Measurements from ENCODE around the gene KRT33A.
"Not testable (repeated sequence)": the region's sequence is repeated elsewhere in the genome, so short reads cannot be mapped to it uniquely, and the experiment has no call there.

KRT33A gene

DNA sequence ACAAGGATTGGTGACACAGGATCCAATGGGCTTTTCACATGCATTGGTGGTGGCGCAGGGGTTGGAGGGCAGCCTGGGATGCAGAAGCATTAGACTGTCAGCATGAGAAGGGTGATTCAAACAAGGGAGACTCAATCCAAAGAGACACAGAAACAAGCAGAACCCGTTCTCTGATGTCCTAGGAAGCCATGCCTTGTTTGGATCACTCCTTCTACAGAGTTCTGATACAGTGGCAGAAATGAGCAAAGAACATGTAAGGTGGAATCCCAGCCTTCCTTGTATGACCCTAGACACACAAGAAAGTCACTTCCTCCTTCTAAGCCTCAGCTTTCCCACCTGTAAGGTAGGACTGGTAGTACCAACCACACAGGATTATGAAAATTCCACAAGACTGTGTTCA, 13.3 kb upstream of the KRT33A start:
- no peak for DNase-seq (ENCODE audit: low spot score)

DNA sequence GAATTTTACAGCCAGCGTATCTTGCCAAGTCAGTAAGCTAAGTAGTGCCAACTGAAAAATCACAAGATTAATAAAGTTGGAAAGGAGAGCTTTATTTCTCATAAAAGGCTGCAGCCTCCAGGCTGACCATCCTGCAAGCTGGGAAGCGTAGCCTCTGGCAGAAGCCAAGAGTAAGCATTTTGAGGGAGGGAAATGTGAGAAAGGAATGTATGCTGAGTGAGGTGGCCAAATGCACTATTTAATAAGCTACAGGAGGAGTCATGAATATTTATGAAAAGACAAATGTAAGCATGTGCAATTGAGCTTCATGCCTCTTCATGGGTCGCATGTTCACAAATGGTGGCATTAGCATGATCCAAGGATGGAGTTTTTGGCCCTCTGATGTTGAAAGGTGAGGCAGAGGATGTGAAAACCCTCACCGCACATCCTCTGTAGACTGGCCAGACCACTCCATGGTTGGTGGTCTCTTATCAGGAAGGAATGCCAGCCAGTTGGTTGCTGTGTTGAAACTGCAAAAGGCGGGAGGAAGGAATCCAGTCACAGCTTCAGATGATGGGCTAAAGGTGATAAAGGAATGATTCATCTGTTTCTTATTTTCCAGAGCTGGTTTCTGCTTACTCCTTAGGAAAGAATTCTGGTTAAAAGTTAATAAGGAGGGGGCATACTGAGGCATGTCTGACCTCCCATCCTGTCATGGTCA, 9.8 kb upstream of the KRT33A start:
- no peak for DNase-seq (ENCODE audit: low spot score)

DNA sequence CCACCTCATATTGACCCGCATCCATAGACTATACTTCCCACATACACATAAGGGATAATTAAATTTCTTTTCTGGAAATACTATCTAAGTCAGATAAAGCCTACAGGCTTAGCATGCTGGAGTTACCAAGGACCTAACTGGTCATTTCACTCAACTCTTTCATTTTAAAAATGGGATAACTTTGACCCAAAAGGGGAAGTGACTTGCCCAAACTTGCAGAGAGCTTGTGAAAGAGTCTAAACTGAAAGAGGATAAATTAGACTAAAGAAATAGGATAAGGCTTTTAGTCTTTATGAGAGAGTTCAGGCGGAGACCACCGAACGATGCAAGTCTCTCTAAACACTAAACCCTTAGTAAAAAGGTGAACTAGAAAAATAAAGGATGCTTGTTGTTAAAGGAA, 3.9 kb upstream of the KRT33A start:
- DNase-seq (ENCODE audit: low spot score) = no peak

DNA sequence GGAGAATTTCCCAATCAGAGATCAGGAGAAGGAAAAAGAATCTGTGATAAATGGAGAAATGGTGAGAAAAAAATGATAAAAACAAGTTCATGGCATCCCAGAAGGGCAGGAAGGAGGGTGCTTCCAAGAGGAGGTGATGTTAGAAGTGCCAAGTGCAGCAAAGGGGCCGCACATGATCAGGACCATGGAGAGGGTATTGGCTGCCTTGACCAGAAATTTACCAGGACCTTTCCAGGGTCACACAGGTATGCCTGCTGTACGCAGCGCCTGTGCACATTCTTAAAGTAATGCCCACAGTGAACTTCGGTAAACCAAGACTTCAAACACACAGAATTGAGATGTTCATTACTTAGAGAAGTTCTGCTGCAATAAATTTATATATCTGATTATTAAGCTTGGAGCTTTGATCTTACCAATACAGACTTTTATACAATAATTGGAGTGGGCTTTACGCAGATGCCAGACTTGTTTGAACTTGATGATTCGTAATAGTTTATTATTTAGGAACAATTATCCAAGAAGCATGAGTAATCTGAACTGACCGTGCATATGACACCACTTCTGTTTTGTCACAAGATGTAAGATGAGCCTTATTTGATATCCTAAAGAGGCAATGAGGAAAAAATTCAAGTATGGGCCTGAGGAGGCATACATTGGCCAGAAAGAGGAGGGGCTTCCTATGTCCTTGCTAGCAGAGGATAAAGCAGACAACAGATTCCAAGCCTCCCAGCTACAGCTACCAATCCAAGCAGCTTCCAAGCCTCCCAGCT, 2.2 kb upstream of the KRT33A start:
- no peak for DNase-seq (ENCODE audit: low spot score)

DNA sequence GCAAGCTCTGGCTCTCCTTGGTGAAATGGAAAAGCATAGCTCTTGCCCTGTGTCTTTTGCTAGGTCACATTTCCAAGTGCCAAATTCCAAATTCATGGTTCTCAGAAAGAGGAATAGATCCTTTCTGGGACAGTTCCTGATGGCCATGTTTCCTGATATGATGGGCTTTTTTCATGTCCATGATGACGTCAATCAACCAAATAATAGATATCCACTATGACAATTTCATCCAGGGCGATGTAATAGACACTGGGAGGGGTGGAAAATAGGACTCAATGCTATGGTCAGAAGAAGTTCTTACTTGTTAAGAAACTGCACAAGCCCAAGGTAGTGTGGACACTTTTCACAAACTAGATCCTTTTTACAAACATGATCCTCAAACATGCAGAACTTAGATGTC, 549 bp upstream of the KRT33A start:
- DNase-seq (ENCODE audit: low spot score) = no peak

DNA sequence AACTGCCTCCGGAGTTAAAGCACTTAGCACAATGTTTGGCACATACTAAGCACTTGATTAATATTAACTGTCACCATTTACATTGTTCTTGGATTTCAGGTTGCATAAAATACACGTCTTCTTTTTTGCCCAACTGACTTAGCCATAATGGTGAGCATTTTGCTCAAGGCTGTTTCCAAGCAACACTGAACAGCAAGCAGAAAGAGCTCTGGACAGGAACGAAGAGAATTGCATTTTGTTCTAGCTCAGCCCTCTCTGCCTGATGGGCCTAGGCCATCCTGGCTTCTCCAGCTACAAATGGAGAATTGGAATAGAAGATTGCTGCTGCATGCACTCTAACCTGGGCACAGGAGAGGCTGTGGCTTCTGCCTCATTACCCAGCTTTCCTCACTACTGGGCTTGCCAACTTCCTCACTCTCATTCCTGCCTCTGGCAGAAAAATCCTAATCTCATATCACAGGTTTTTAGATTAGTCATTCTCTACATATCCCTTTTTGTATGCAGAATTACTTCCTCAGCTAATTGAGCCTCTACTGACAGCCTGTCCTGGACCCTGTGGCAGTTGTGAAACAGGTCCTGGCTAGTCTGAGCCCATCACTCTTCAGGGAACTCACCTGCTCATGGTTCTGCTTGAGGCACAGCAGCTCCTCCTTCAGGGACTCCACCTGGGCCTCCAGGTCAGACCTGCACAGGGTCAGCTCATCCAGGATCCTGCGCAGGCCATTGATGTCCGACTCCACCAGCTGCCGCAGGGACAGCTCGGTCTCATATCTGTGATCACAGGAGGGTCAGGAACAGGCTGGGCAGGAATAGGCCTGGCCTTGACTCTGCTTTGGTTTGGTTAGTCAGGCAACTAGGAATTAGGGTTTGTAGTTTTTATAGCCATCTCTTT, 2.5 kb downstream of the KRT33A start:
- DNase-seq (ENCODE audit: low spot score) = no peak

DNA sequence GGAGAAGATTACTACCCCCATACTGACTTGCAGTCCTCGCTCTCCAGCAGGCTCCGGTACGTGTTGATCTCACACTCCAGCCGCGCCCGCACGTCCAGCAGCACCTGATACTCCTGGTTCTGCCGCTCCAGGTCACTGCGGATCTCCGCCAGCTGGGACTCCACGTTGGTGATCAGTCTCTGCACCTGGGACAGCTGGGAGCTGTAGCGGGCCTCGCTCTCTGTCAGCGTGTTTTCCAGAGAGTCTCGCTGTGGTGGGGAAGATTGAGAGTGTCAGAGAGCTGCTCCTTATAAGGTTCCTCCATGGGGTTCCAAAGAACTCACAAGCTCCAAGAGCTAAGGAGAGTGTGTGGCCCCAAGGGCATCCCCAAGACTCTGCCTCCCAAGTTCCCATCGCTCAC, 4.2 kb downstream of the KRT33A start:
- not testable (repeated sequence) for DNase-seq (ENCODE audit: low spot score)

DNA sequence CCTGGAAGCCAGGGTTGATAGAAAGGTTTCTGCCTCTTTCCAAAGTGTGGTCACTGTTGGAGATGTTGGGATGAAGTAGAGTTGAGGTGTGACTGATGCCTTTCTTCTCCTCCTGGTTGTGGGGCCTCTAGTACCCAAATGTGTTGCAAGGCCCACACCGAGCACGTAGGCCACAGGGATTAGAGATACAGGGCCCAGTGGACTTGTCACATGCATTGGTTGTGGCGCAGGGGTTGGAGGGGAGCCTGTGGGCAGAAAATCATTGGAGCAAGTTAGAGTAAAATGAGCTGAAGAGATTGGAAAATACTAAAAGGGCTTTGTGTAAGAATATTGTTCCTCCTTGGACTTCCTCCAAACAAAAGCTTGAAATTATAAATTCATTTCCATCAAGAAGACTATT, 4.6 kb downstream of the KRT33A start:
- DNase-seq (ENCODE audit: low spot score) = no peak

DNA sequence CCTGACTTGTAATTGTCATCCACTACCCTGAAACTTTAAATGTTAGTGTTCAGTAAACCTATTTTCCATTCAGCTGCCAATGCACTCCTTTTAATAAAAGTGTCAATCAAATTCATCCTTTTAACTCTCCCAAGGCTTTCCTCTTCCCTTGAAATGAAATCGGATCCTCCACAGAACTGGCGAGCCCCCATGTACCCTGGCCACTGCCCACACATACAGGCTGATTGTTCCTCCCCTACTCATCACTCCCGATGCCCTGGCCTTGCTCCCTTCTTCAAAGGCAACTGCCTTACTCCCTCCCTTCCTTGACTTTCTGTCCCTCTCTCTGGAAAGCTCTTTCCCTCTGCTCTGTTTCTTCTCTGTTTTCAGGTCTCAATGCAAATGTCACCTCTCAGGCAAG, 7.6 kb downstream of the KRT33A start:
- DNase-seq (ENCODE audit: low spot score) = no peak

DNA sequence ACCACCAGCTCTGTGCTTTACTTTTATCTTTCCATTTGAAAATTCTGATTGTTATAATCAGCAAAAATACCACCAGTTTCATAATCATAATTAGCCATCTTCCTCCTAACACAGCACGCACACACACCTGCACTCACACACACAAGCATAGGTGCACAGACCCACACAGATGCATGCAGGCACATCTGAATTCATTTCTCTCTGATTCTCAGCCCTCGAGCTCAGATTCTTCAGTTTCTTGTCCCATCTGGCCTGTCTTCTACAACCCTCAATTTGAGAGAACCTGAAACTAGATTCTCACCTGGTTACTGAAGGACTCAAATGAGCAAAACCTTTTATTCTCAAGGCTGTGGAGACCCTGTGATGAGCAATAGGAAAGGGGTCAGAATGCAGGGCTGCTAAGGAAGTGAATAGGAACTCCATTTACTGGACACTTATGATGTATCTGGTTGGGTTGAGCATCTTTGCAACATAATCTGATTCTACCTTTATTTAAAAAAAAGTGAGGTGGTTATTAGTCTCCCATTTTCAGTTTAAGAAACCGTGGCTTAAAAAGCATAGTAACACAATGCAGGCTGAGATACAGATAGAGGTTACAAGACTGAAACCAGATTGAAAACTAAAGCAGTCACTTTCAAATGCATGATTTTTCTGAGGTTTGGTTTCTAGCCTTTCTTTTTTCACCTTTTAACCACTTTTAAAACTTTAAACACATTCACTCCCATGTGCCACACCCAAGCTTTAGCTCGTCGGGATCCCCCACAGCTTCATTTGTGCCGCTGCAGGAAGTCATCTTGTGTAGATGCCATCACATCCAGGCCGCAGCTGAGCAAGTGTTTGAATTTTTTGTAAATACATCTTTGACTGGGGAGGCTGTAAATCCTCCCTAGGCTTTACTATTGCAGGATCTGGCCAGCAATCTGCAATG, 9.4 kb downstream of the KRT33A start:
- DNase-seq (ENCODE audit: low spot score) = no peak

DNA sequence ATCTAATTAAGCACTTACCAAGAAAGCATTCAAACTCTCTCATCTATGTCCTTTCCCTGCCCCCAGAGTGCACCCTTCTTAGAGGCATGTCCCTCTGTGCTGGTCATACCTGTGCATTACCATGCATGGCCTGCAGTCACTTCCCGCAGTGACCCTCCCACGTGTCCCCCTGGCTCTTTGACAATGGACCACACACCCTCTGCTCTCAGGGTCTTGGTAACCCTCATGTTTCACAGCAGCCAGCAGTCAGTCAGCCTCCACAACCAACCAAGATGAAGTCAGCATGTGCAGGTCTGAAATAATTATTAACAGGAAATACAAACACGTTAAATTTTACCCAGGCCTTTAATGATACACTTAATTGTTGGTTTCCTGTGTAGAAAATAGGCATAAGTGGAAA, 10.1 kb downstream of the KRT33A start:
- DNase-seq (ENCODE audit: low spot score) = no peak

DNA sequence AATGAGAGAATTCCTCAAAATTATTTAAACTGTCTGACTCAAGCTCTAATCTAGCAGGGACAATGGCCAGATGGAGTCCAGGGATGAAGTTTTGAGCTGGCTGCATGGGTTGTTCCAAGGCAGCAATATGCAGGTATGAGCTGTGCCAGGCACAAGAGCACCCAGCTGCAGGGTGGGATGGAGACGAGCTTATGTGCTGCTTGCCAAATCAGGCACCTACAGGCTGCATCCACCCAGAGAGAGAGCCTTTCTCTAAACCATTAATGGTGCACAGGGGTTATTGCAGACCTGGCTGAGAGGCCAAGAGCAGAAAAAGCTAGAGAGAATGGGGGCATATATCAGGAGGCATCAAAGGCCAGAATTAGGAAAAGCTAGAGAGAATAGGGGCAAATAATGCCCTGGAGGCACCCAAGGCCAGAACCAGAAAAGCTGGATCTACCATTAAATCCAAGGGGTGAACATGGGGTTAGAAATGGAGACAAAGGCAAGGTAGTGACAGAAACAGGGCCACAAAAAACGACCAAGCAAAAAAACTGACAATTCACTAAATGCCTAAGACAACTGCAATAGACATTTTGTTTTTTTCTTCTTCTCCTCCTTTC, 11.0 kb downstream of the KRT33A start:
- DNase-seq (ENCODE audit: low spot score) = no peak

DNA sequence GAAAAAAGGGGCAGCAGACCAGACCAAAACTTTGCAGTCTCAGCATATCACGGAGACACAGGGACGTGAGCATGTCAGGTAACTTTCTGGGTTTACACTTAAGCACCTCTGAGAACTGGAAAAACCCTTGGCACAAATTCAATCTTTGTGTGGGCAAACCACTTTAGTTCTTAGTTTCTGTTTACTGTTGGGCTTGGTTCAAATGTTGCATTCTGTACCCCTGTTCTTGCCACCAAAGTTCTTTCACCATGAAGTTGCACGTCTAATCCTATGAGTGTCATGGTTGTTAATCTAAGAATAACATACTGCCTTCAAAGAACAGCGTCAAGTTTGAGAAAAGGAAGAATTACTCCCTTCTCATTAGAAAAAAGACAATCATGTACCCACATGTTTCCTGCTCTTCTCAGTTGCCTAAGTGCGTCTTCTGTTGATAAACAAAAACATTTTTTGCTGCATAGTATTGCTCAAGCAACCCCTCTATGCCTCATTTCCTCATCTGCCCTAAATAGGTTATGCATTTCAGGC, 11.6 kb downstream of the KRT33A start:
- DNase-seq (ENCODE audit: low spot score) = no peak

DNA sequence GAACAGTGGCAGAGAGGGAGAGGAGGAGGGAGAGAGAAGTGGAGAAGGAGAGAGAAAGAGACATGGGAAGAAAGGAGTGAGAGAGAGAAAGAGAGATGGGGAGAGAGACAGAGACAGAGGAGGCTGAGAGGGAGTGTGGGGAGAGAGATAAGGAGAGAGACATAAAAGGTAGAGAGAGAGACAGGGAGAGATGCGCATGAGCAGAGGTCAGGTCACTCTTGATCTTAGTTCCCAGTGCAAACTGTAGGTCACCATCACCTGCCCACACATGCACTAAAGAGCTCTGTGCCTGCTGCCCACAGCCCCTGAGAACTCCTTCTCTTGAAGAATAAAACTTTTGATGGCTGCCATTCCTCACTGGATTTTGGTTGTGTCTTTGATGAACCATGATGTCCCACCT, 14.9 kb downstream of the KRT33A start:
- DNase-seq (ENCODE audit: low spot score) = no peak

DNA sequence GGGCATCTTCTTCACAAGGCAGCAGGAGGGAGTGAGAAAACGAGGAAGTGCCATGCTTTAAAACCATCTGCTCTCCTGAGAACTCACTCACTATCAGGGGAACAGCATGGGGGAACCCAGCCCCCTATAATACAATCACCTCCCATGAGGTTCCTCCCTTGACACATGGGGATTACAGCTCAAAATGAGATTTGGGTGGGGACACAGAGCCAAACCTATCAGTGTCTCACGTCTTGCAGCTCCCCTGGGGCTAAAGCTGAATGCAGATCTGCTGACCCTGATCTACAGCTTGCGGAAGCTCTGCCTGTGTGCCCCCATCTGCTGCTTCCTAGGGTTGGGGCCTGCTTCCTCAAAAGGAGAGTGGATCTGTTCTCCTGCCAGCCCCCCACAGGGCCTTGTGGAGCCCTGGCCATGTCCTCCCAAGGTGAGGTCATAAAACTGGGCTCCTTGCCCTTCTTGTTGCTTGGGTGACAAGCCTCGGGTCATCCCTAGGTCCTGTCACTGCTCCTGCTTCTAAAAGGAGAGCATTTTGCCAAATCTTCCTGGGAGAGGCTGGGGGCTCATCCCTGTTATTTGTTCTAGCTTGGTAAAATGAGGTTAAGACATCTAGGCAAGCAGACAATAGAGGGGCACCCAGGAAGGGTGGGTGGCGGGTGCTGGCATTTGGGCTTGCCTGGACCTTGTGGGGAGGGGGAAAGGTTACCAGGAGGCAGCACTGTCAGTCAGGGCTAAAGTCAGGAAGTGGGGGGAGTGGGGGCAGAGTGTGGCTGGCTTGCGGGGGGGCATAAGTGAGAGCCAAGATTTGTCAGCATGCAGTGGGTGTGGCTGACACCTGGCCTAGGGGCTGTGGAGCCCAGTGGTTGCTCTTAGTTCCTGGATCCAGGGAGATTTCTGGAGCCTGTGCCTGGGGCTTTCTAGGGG, 16.0 kb downstream of the KRT33A start:
- DNase-seq (ENCODE audit: low spot score) = no peak

DNA sequence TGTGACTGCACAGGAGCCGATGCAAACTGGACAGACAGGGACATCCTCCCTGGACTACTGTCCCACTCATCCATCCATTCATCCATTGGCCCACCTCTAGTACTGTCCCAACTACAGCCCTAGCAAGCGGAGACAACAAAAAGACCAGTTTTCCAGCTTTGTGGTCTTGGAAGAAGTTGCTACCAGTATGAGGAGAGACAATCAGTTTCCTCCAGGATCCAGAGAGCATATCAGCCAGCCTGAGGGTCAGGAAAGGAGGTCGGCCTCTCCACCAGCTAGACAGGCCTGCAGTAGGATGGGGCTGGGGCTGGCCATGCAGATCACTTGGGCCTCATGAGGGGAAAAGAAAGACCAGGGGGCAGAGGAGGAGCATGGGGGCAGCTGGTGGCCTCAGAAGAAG, 16.8 kb downstream of the KRT33A start:
- DNase-seq (ENCODE audit: low spot score) = no peak

DNA sequence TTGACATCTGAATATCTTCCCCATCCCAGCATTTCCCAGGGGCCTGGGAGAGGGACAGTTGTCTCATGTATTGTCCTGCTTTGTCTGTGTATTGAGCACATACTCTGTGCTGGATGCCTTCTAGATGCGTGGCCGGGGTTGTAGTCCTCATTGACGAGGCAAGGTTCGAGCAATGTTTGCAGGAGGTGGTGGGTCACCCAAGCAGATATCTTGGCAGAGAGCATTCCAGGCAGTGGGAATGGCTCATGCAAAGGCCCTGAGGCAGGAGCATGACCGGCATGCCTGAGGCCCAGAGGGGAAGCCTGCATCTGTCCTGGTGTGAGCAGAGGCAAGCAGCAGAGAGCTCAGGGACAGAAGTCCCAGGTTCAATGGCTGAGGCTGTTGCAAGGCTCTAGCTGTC, 17.5 kb downstream of the KRT33A start:
- no peak for DNase-seq (ENCODE audit: low spot score)

DNA sequence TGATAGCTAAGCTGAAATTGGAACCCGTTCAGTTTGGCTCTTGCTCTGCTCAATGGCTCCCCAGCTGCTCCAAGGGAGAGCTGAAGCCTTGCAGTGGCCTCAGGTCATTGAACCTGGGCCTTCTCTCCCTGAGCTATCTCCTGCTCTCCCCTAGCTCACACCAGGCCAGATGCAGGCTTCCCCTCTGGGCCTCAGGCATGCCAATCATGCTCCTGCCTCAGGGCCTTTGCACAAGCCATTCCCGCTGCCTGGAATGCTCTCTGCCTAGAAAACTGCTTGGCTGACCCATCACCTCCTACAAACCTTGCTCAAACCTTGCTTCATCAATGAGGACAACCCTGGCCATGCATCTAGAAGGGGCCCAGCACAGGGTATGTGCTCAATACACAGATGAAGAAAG, 18.4 kb downstream of the KRT33A start:
- no peak for DNase-seq (ENCODE audit: low spot score)

DNA sequence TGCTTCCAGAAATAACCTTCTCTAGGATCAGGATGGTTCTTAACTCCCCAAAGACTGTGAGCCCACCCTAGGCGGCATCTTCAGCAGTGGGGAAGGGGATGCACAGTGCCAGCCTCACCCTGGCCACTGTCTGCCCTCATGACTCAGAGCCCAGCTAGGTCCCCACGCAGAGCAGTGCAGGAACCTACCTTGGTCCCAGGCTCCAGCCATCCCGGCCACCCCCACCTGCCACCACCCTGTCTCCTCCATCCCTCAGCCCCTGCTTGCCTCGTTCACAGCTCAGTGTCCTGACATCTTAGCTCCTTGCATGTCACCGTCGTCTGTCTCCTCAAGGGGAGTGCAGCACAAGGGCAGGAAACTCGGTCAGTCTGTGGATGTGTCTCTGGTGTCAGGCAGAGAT, 19.0 kb downstream of the KRT33A start:
- DNase-seq (ENCODE audit: low spot score) = no peak

Measured in SK-N-DZ (cell line).